ENCODE results near the gene SLC25A23.
A peak's percentile ranks its signal among the peaks of the same experiment; 100 is the strongest.

The SLC25A23 gene

GRCh38 chr19:6446452-6446851 is 13.1 kb downstream of the SLC25A23 start:
- Histone ChIP-seq H3K4me1 (ENCODE audit: control insufficient read depth, insufficient read depth, low read length) (no peaks in the 10 kb centered on the region), H3K36me3 (ENCODE audit: control insufficient read depth in 2 of 2, insufficient read depth in 1 of 2, low read length in 2 of 2) (peaks cover 0 to 16% of the 10 kb centered on the region in 2 experiments; a peak in 2 of 3 replicates), H3K4me3 (ENCODE audit: low read depth, low read length) (no peak overlapping the region), H3K9me3 (ENCODE audit: control insufficient read depth, insufficient read depth, low read depth, low read length) (no peaks in the 10 kb centered on the region), H3K27ac (ENCODE audit: extremely low read depth, low read depth, low read length) (no peak overlapping the region)
- CTCF ChIA-PET: interaction anchor here (0.6 kb wide), 1 partner anchor 18 kb away, joined by 4 read pairs; no protein-coding TSS in a partner anchor
- POLR2A ChIA-PET: interaction anchor here (0.6 kb wide), 1 partner anchor 334 kb away, joined by 3 read pairs; no protein-coding TSS in a partner anchor
- TF ChIP-seq ZNF19 (tag by site-specific recombination; IDR thresholded peaks at IDR 0.05; ENCODE audit: low read depth): no peak
- TF ChIP-seq ZNF654 (tag by site-specific recombination; IDR thresholded peaks at IDR 0.05; ENCODE audit: low read depth): no peak
- no peak for TF ChIP-seq ZNF335 (tag by site-specific recombination; conservative IDR thresholded peaks at IDR 0.05)
- TF ChIP-seq ZNF18 (tag by site-specific recombination; IDR thresholded peaks at IDR 0.05): no peak
- no peak for TF ChIP-seq ZBTB10 (tag by site-specific recombination; IDR thresholded peaks at IDR 0.05)
- TF ChIP-seq ZNF37A (tag by site-specific recombination; IDR thresholded peaks at IDR 0.05): peak; percentile 99
- no peak for TF ChIP-seq ZNF157 (tag by site-specific recombination; IDR thresholded peaks at IDR 0.05)

GRCh38 chr19:6443986-6444385 is 15.6 kb downstream of the SLC25A23 start:
- Histone ChIP-seq H3K36me3 (ENCODE audit: control insufficient read depth in 2 of 2, insufficient read depth in 1 of 2, low read length in 2 of 2) (peaks cover 0 to 9% of the 10 kb centered on the region in 2 experiments; a peak in 2 of 3 replicates), H3K4me1 (ENCODE audit: control insufficient read depth, insufficient read depth, low read length) (no peaks in the 10 kb centered on the region), H3K4me3 (ENCODE audit: low read depth, low read length) (no peak overlapping the region), H3K9me3 (ENCODE audit: control insufficient read depth, insufficient read depth, low read depth, low read length) (no peaks in the 10 kb centered on the region), H3K27ac (ENCODE audit: extremely low read depth, low read depth, low read length) (no peak overlapping the region)
- ChIA-PET POLR2A (interaction anchor here (0.7 kb wide), 1 partner anchor 24 kb away, joined by 6 read pairs; no protein-coding TSS in a partner anchor), CTCF (no interaction called here)
- TF ChIP-seq ZNF211 (tag by site-specific recombination; IDR thresholded peaks at IDR 0.05; ENCODE audit: low read depth): no peak
- TF ChIP-seq ZNF530 (tag by site-specific recombination; IDR thresholded peaks at IDR 0.05; ENCODE audit: low read depth): no peak
- TF ChIP-seq IKZF3 (tag by site-specific recombination; IDR thresholded peaks at IDR 0.05): no peak
- TF ChIP-seq ZNF843 (tag by site-specific recombination; IDR thresholded peaks at IDR 0.05): no peak
- no peak for TF ChIP-seq ZNF324 (tag by site-specific recombination; IDR thresholded peaks at IDR 0.05)
- no peak for TF ChIP-seq SETDB1 (IDR thresholded peaks at IDR 0.05; ENCODE audit: insufficient read length, low read length)

- TF ChIP-seq REPIN1 (tag by site-specific recombination; IDR thresholded peaks at IDR 0.05; ENCODE audit: low read depth): no peak
- no peak overlapping the region for H3K27ac ChIP-seq (ENCODE audit: extremely low read depth, low read depth, low read length)
- no peaks in the 10 kb centered on the region for H3K9me3 ChIP-seq (ENCODE audit: control insufficient read depth, insufficient read depth, low read depth, low read length)
- H3K4me3 ChIP-seq (ENCODE audit: low read depth, low read length): no peak overlapping the region
- H3K4me1 ChIP-seq (ENCODE audit: control insufficient read depth, insufficient read depth, low read length): no peaks in the 10 kb centered on the region
- H3K36me3 ChIP-seq (ENCODE audit: control insufficient read depth in 2 of 2, insufficient read depth in 1 of 2, low read length in 2 of 2): peaks cover 0 to 9% of the 10 kb centered on the region in 2 experiments; a peak in 2 of 3 replicates
- POLR2A ChIA-PET: no interaction called here
- CTCF ChIA-PET: interaction anchor here (0.6 kb wide), 1 partner anchor 453 kb away, joined by 5 read pairs; no protein-coding TSS in a partner anchor
These were observed 17.4 kb downstream of the SLC25A23 start for GRCh38 chr19:6442087-6442688.

GRCh38 chr19:6440905-6441304 is 18.7 kb downstream of the SLC25A23 start:
- H3K27ac ChIP-seq (ENCODE audit: extremely low read depth, low read depth, low read length): no peak overlapping the region
- H3K4me1 ChIP-seq (ENCODE audit: control insufficient read depth, insufficient read depth, low read length): no peaks in the 10 kb centered on the region
- ChIA-PET CTCF (no interaction called here), POLR2A (no interaction called here)
- H3K36me3 ChIP-seq (ENCODE audit: control insufficient read depth in 2 of 2, insufficient read depth in 1 of 2, low read length in 2 of 2): no peaks in the 10 kb centered on the region; a peak in 1 of 3 replicates
- no peaks in the 10 kb centered on the region for H3K9me3 ChIP-seq (ENCODE audit: control insufficient read depth, insufficient read depth, low read depth, low read length)
- H3K4me3 ChIP-seq (ENCODE audit: low read depth, low read length): no peak overlapping the region
- TF ChIP-seq ZNF518A (tag by site-specific recombination; conservative IDR thresholded peaks at IDR 0.05; ENCODE audit: low read depth): no peak
- no peak for TF ChIP-seq ZNF776 (tag by site-specific recombination; IDR thresholded peaks at IDR 0.05; ENCODE audit: borderline replicate concordance)
- TF ChIP-seq BCL11A (tag by site-specific recombination; IDR thresholded peaks at IDR 0.05; ENCODE audit: low read depth): no peak
- no peak for TF ChIP-seq KLF10 (tag by site-specific recombination; IDR thresholded peaks at IDR 0.05)

All from HEK293 (cell line).